ENCODE measurements around the gene ATAD1. TPM values are rescaled to one million over a fixed set of nuclear protein-coding genes. Genes with fewer than 3 reads are reported as not detected.

Gene ATAD1
- total RNA-seq, 1 experiment from 2014 or later, result 48.8 TPM

- H3K4me1 ChIP-seq, result peaks cover 32% of the 10 kb centered on the region
- TF ChIP-seq CTCF (IDR thresholded peaks at IDR 0.05; ENCODE audit: insufficient read depth in 1 of 2, low read depth in 1 of 2, low read length in 1 of 2, severe bottlenecking in 1 of 2, unreplicated experiment in 1 of 2), result no peak
- ChIA-PET CTCF (no interaction called here), POLR2A (no interaction called here)
- no TSS peak for BruUV-seq (replicated peaks)
- Mint-ChIP-seq H3K27ac (ENCODE audit: unreplicated experiment) (no peak overlapping the region), H3K9me3 (ENCODE audit: unreplicated experiment) (no peaks in the 10 kb centered on the region), H3K36me3 (ENCODE audit: insufficient read depth, unreplicated experiment) (peaks cover 46% of the 10 kb centered on the region), H3K27me3 (ENCODE audit: insufficient read depth, unreplicated experiment) (no peaks in the 10 kb centered on the region), H3K4me3 (ENCODE audit: unreplicated experiment) (no peak overlapping the region), H3K4me1 (ENCODE audit: low read depth, unreplicated experiment) (peaks cover 19% of the 10 kb centered on the region)
- no peak for DNase-seq
- H3K27me3 ChIP-seq (replicated peaks; ENCODE audit: control insufficient read depth, insufficient read depth, low read length), result no peaks in the 10 kb centered on the region
- no peaks in the 10 kb centered on the region; the same call in 1 of the 2 replicates for H3K36me3 ChIP-seq (ENCODE audit: control insufficient read depth, insufficient read depth, low read length)
- peaks cover 3% of the 10 kb centered on the region; the same call in 1 of the 2 replicates for H3K9me3 ChIP-seq
- intact Hi-C loops (cut with micrococcal nuclease; ENCODE audit: unreplicated experiment), result no loop called here
- H3K4me3 ChIP-seq (ENCODE audit: low read depth, low read length), result no peak overlapping the region
Measured at GRCh38 chr10:87799860-87800259, 18.2 kb downstream of the ATAD1 start.

GRCh38 chr10:87798082-87798481, 19.9 kb downstream of the ATAD1 start:
- Mint-ChIP-seq H3K27me3 (ENCODE audit: insufficient read depth, unreplicated experiment) (no peaks in the 10 kb centered on the region), H3K9me3 (ENCODE audit: unreplicated experiment) (no peaks in the 10 kb centered on the region), H3K4me1 (ENCODE audit: low read depth, unreplicated experiment) (peaks cover 4% of the 10 kb centered on the region), H3K4me3 (ENCODE audit: unreplicated experiment) (no peak overlapping the region), H3K27ac (ENCODE audit: unreplicated experiment) (no peak overlapping the region), H3K36me3 (ENCODE audit: insufficient read depth, unreplicated experiment) (peaks cover 42% of the 10 kb centered on the region)
- ChIA-PET CTCF (no interaction called here), POLR2A (no interaction called here)
- no peaks in the 10 kb centered on the region for H3K27me3 ChIP-seq (replicated peaks; ENCODE audit: control insufficient read depth, insufficient read depth, low read length)
- no peak overlapping the region for H3K4me3 ChIP-seq (ENCODE audit: low read depth, low read length)
- peaks cover 3% of the 10 kb centered on the region; the same call in 1 of the 2 replicates for H3K9me3 ChIP-seq
- TF ChIP-seq CTCF (IDR thresholded peaks at IDR 0.05; ENCODE audit: insufficient read depth in 1 of 2, low read depth in 1 of 2, low read length in 1 of 2, severe bottlenecking in 1 of 2, unreplicated experiment in 1 of 2), result no peak
- H3K36me3 ChIP-seq (ENCODE audit: control insufficient read depth, insufficient read depth, low read length), result no peaks in the 10 kb centered on the region; the same call in 1 of the 2 replicates
- peaks cover 23% of the 10 kb centered on the region for H3K4me1 ChIP-seq
- intact Hi-C loops (cut with micrococcal nuclease; ENCODE audit: unreplicated experiment), result no loop called here
- BruUV-seq (replicated peaks), result no TSS peak
- no peak for DNase-seq

- Mint-ChIP-seq H3K36me3 (ENCODE audit: insufficient read depth, unreplicated experiment) (peaks cover 25% of the 10 kb centered on the region), H3K27me3 (ENCODE audit: insufficient read depth, unreplicated experiment) (no peaks in the 10 kb centered on the region), H3K27ac (ENCODE audit: unreplicated experiment) (no peak overlapping the region), H3K4me3 (ENCODE audit: unreplicated experiment) (no peak overlapping the region), H3K4me1 (ENCODE audit: low read depth, unreplicated experiment) (no peaks in the 10 kb centered on the region), H3K9me3 (ENCODE audit: unreplicated experiment) (no peaks in the 10 kb centered on the region)
- POLR2A ChIA-PET, result no interaction called here
- no TSS peak for BruUV-seq (replicated peaks)
- Histone ChIP-seq H3K4me1 (peaks cover 9% of the 10 kb centered on the region; the same call in 1 of the 2 replicates), H3K36me3 (ENCODE audit: control insufficient read depth, insufficient read depth, low read length) (no peaks in the 10 kb centered on the region), H3K27me3 (replicated peaks; ENCODE audit: control insufficient read depth, insufficient read depth, low read length) (no peaks in the 10 kb centered on the region), H3K4me3 (ENCODE audit: low read depth, low read length) (no peak overlapping the region), H3K9me3 (no peaks in the 10 kb centered on the region)
- intact Hi-C loops (cut with micrococcal nuclease; ENCODE audit: unreplicated experiment), result no loop called here
- CTCF ChIA-PET, result no interaction called here
- no peak for TF ChIP-seq CTCF (IDR thresholded peaks at IDR 0.05; ENCODE audit: insufficient read depth in 1 of 2, low read depth in 1 of 2, low read length in 1 of 2, severe bottlenecking in 1 of 2, unreplicated experiment in 1 of 2)
- DNase-seq, result no peak
Measured at GRCh38 chr10:87794285-87794684, 23.7 kb downstream of the ATAD1 start.
